ENCODE results near the gene CORO2B.
A peak's percentile ranks its signal among the peaks of the same experiment; 100 is the strongest.

The CORO2B gene

GRCh38 chr15:68580026-68580882 is 1.5 kb downstream of the CORO2B start:
- Mint-ChIP-seq H3K27me3 (ENCODE audit: low read depth, poor library complexity) (peaks cover 42% of the 10 kb centered on the region), H3K27ac (no peak overlapping the region), H3K4me1 (peaks cover 33% of the 10 kb centered on the region)

GRCh38 chr15:68580883-68581155 is 2.0 kb downstream of the CORO2B start:
- Mint-ChIP-seq H3K27me3 (ENCODE audit: low read depth, poor library complexity) (peaks cover 40% of the 10 kb centered on the region), H3K27ac (no peak overlapping the region), H3K4me1 (peaks cover 33% of the 10 kb centered on the region)

More at GRCh38 chr15:68580026-68580882, 1.5 kb downstream of the CORO2B start:
- DNase-seq, result no peak
- H3K36me3 Mint-ChIP-seq (ENCODE audit: low read depth), result no peaks in the 10 kb centered on the region
- TF ChIP-seq CTCF (IDR thresholded peaks at IDR 0.05), result no peak
- H3K9me3 Mint-ChIP-seq, result no peaks in the 10 kb centered on the region
- H3K4me3 Mint-ChIP-seq, result peak overlapping the region; percentile 63

GRCh38 chr15:68581725-68582124 is 2.9 kb downstream of the CORO2B start:
- H3K4me1 Mint-ChIP-seq, result peaks cover 31% of the 10 kb centered on the region
- no peaks in the 10 kb centered on the region for H3K9me3 Mint-ChIP-seq
- peaks cover 31% of the 10 kb centered on the region for H3K27me3 Mint-ChIP-seq (ENCODE audit: low read depth, poor library complexity)
- H3K36me3 Mint-ChIP-seq (ENCODE audit: low read depth), result no peaks in the 10 kb centered on the region
- H3K4me3 Mint-ChIP-seq, result no peak overlapping the region
- H3K27ac Mint-ChIP-seq, result no peak overlapping the region
- no peak for TF ChIP-seq CTCF (IDR thresholded peaks at IDR 0.05)
- no peak for DNase-seq

More at GRCh38 chr15:68580883-68581155, 2.0 kb downstream of the CORO2B start:
- Mint-ChIP-seq H3K4me3 (peak overlapping the region; percentile 33), H3K36me3 (ENCODE audit: low read depth) (no peaks in the 10 kb centered on the region), H3K9me3 (no peaks in the 10 kb centered on the region)
- no peak for DNase-seq
- no peak for TF ChIP-seq CTCF (IDR thresholded peaks at IDR 0.05)

- no peaks in the 10 kb centered on the region for H3K36me3 Mint-ChIP-seq (ENCODE audit: low read depth)
- H3K4me3 Mint-ChIP-seq, result no peak overlapping the region
- H3K4me1 Mint-ChIP-seq, result peaks cover 26% of the 10 kb centered on the region
- H3K9me3 Mint-ChIP-seq, result no peaks in the 10 kb centered on the region
- TF ChIP-seq CTCF (IDR thresholded peaks at IDR 0.05), result no peak
- DNase-seq, result no peak
- H3K27ac Mint-ChIP-seq, result no peak overlapping the region
- peaks cover 26% of the 10 kb centered on the region for H3K27me3 Mint-ChIP-seq (ENCODE audit: low read depth, poor library complexity)
Measured at GRCh38 chr15:68582236-68582635, 3.4 kb downstream of the CORO2B start.

GRCh38 chr15:68582864-68583263 is 4.1 kb downstream of the CORO2B start:
- Mint-ChIP-seq H3K36me3 (ENCODE audit: low read depth) (no peaks in the 10 kb centered on the region), H3K27ac (no peak overlapping the region), H3K27me3 (ENCODE audit: low read depth, poor library complexity) (peaks cover 20% of the 10 kb centered on the region), H3K4me3 (no peak overlapping the region), H3K9me3 (no peaks in the 10 kb centered on the region), H3K4me1 (peaks cover 23% of the 10 kb centered on the region)
- DNase-seq, result no peak
- no peak for TF ChIP-seq CTCF (IDR thresholded peaks at IDR 0.05)

- peaks cover 20% of the 10 kb centered on the region for H3K4me1 Mint-ChIP-seq
- H3K27me3 Mint-ChIP-seq (ENCODE audit: low read depth, poor library complexity), result peaks cover 15% of the 10 kb centered on the region
- no peaks in the 10 kb centered on the region for H3K9me3 Mint-ChIP-seq
- no peak for DNase-seq
- no peak overlapping the region for H3K27ac Mint-ChIP-seq
- H3K36me3 Mint-ChIP-seq (ENCODE audit: low read depth), result no peaks in the 10 kb centered on the region
- no peak overlapping the region for H3K4me3 Mint-ChIP-seq
- no peak for TF ChIP-seq CTCF (IDR thresholded peaks at IDR 0.05)
Measured at GRCh38 chr15:68583321-68583720, 4.5 kb downstream of the CORO2B start.
